ENCODE measurements around the gene RB1.
A peak's percentile ranks its signal among the peaks of the same experiment; 100 is the strongest.
"Not testable (repeated sequence)": the region's sequence is repeated elsewhere in the genome, so short reads cannot be mapped to it uniquely, and the experiment has no call there.

Gene RB1

GRCh38 chr13:48319531-48320398, 16.2 kb downstream of the RB1 start:
- TF ChIP-seq, protein P1, sequence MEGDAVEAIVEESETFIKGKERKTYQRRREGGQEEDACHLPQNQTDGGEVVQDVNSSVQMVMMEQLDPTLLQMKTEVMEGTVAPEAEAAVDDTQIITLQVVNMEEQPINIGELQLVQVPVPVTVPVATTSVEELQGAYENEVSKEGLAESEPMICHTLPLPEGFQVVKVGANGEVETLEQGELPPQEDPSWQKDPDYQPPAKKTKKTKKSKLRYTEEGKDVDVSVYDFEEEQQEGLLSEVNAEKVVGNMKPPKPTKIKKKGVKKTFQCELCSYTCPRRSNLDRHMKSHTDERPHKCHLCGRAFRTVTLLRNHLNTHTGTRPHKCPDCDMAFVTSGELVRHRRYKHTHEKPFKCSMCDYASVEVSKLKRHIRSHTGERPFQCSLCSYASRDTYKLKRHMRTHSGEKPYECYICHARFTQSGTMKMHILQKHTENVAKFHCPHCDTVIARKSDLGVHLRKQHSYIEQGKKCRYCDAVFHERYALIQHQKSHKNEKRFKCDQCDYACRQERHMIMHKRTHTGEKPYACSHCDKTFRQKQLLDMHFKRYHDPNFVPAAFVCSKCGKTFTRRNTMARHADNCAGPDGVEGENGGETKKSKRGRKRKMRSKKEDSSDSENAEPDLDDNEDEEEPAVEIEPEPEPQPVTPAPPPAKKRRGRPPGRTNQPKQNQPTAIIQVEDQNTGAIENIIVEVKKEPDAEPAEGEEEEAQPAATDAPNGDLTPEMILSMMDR (IDR thresholded peaks at IDR 0.05; ENCODE audit: low read length, missing control alignments): no peak
- H3K4me3 ChIP-seq (replicated peaks; ENCODE audit: low read depth, low read length): no peak overlapping the region
- DNase-seq (ENCODE audit: low read depth): no peak

DNA sequence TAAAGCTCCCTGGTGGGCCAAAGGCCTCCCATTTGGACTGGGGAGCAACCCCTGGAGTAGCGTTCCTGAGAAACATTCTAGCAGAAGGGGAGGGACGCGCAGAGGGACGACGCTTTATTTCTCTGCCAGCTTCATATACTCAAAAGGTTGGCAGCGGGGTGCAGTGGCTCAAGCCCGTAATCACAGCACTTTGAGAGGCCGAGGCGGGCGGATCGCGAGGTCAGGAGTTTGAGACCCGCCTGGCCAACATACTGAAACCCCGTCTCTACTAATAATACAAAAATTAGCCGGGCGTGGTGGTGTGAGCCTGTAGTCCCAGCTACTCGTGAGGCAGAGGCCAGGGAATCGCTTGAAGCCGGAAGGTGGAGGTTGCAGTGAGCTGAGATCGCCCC, 16.8 kb downstream of the RB1 start:
- TF ChIP-seq, protein P1 (IDR thresholded peaks at IDR 0.05; ENCODE audit: low read length, missing control alignments): no peak
- no peak for DNase-seq (ENCODE audit: low read depth)
- H3K4me3 ChIP-seq (replicated peaks; ENCODE audit: low read depth, low read length): no peak overlapping the region

GRCh38 chr13:48320891-48321510, 17.4 kb downstream of the RB1 start:
- TF ChIP-seq, protein P1 (IDR thresholded peaks at IDR 0.05; ENCODE audit: low read length, missing control alignments): no peak
- H3K4me3 ChIP-seq (replicated peaks; ENCODE audit: low read depth, low read length): peak overlapping the region; percentile 19
- no peak for DNase-seq (ENCODE audit: low read depth)

GRCh38 chr13:48322294-48322693, 18.7 kb downstream of the RB1 start:
- H3K4me3 ChIP-seq (replicated peaks; ENCODE audit: low read depth, low read length): no peak overlapping the region
- no peak for DNase-seq (ENCODE audit: low read depth)
- TF ChIP-seq, protein P1 (IDR thresholded peaks at IDR 0.05; ENCODE audit: low read length, missing control alignments): no peak

DNA sequence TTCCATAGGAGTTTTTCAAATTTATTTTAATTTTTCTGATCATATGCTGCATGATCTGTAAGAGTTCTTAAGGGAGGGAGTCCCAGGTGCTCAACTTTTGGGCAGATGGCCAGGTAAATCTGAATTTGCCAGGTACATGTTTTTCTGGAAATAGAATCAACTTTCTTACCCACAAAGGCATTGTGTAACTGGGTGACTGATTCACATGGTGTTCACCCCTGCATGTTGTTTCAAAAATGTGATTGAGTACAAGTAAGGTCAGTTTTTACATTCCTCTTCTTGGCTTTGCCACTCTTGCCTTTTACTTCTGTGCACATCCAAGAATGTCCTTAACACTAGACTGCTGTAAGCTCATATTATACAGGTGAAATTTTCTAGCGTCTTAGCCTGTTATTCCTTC, 30.4 kb downstream of the RB1 start:
- no peak overlapping the region for H3K4me3 ChIP-seq (replicated peaks; ENCODE audit: low read depth, low read length)
- TF ChIP-seq, protein P1 (IDR thresholded peaks at IDR 0.05; ENCODE audit: low read length, missing control alignments): no peak
- DNase-seq (ENCODE audit: low read depth): peak; percentile 56

- H3K4me3 ChIP-seq (replicated peaks; ENCODE audit: low read depth, low read length): no peak overlapping the region
- TF ChIP-seq, protein P1 (IDR thresholded peaks at IDR 0.05; ENCODE audit: low read length, missing control alignments): peak; percentile 61
- peak; percentile 64 for DNase-seq (ENCODE audit: low read depth)
These were observed 31.1 kb downstream of the RB1 start for GRCh38 chr13:48334534-48335127.

- not testable (repeated sequence) for H3K4me3 ChIP-seq (replicated peaks; ENCODE audit: low read depth, low read length); DNase-seq (ENCODE audit: low read depth)
These were observed 35.6 kb downstream of the RB1 start for GRCh38 chr13:48339198-48339597.

Measured in fibroblast of pulmonary artery (primary cell).